GM21723 (cell line): ENCODE results near the gene SLIT3.

Source experiments
- ATAC-seq: cut with Tn5 transposase; IDR thresholded peaks from one replicate; pipeline ENCODE4 v1.9.1; 2021; ENCODE audit warnings: mild to moderate bottlenecking, moderate library complexity; ENCODE audit not compliant: unreplicated experiment

The SLIT3 gene

GRCh38 chr5:168976311-168976970 is 324.5 kb downstream of the SLIT3 start:
- no peak for ATAC-seq

- no peak for ATAC-seq
These were observed 325.6 kb downstream of the SLIT3 start for GRCh38 chr5:168975331-168975730.

GRCh38 chr5:168974082-168974481 is 326.9 kb downstream of the SLIT3 start:
- ATAC-seq = no peak

GRCh38 chr5:168972731-168973130 is 328.2 kb downstream of the SLIT3 start:
- no peak for ATAC-seq

DNA sequence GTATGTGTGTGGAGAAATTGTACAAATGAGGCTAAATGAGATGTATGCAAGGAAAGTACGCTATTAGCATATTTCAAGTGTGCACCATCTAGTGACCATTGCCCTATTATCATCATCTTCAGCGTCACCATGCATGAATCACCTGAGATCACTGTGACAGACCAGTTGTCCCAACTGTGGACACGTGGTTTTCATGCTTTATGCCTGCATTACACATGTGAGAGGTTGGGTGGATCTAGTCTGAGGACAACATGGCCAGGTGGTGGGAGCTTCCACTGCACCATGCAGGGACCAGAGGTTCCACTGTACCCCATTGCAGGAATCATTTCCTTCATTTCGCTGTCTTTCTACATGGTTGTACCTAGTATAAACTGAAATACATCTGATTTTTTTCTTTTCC is 329.8 kb downstream of the SLIT3 start:
- ATAC-seq = no peak

DNA sequence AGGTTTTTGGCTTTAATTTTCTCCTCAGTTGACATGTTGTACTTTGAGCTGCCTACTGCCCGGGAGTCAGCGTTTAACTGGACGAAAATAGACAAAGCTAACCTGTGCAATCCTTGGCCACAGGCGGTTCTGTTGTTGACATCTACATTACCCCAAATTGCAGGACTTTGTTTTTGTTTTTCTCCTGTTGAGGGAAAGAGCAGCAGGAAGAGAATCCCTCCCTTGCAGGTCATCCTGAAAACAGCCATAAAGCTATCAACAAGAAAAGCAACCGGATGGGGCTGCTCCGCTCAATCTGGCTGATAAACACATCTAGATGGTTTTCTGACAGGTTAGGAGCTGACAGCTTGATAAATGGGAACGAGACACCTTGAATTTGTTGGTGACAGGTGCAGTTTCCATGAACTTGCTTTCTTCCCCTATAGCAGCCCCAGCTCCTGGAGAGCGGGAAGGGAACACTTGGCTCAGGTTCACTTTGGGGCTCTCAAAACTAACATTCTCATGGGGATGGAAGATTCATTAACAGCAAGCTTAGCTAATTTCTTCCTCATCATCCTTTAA is 331.5 kb downstream of the SLIT3 start:
- no peak for ATAC-seq

- no peak for ATAC-seq
These were observed 332.9 kb downstream of the SLIT3 start for GRCh38 chr5:168967882-168968620.

DNA sequence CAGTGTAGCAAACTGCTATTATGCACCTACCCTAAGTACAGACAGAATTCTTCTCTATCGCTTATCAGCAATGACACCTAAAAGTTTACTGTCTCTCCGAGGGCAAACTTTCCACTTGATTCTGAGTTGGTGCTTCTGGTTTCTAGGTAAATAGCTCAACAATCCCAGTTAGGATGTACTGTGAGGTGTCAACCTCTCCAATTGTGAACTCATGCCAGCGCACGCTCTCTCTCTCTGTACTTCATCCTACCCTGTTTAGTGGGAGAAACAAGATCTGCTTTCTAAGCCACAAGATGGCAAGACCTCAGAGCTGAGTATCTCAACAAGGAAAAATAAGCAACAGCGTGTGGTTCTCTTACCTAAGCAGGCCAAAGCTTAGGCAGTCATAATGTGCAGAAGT is 335.3 kb downstream of the SLIT3 start:
- ATAC-seq = no peak

- no peak for ATAC-seq
These were observed 336.8 kb downstream of the SLIT3 start for GRCh38 chr5:168964182-168964581.

DNA sequence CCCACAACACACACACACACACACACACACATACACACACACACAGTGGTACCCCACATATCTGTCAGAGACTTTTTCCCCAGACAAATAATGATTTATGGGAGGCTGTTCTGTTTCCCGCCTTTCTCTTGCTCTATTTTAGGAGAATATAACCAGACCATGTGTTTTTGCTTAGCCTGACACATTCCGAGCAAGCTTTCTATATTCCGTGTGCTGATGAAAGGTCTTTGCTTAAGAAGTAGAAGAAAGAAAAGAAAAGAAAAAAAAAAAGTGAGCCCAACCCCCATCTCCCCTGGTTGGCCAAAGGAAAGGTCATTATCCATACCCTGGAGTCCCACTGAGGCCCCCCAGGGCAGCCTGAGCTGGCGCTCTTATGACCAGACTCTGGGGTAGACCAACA is 338.6 kb downstream of the SLIT3 start:
- no peak for ATAC-seq

DNA sequence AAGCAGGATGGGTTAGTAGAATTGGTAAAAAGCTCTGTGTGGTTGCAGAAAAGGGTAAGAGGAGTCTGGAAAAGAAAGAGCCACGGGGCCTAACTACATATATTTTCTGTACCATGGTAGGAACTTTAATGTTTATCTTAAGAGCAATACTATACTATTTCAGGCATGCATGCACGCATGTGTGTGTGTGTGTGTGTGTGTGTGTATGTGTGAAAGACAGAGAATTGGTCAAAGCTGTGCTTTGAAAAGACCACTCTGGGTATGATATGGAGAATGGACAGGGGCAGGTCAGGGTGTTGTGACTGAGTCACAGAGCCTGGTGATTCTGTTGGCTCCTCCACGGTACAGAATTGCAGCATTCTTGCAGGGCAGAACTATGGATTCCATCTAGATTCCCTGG is 339.3 kb downstream of the SLIT3 start:
- no peak for ATAC-seq

- ATAC-seq = no peak
These were observed 340.4 kb downstream of the SLIT3 start for GRCh38 chr5:168960497-168960896.

- ATAC-seq = no peak
These were observed 347.6 kb downstream of the SLIT3 start for GRCh38 chr5:168953351-168953750.

DNA sequence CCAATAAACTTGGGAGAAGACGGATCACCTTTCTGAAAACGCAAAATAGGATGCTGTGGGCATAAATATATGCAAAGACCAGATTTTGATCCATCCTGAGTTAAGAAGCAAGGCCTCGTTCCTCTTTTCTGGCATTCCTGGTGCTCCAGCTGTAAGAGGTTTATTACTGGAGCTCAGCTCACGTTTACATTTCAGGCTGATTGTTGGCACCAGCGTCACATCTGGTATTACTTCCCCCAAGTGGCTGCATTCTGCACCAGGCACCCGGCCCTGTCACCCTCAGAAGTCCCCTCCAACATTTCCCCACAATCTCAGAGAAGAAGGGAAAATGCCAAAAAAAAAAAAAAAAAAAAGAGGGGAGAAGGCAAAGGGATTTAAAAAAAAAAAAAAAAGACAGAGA is 348.7 kb downstream of the SLIT3 start:
- no peak for ATAC-seq

GRCh38 chr5:168951769-168952168 is 349.2 kb downstream of the SLIT3 start:
- no peak for ATAC-seq

GRCh38 chr5:168951356-168951755 is 349.6 kb downstream of the SLIT3 start:
- no peak for ATAC-seq

DNA sequence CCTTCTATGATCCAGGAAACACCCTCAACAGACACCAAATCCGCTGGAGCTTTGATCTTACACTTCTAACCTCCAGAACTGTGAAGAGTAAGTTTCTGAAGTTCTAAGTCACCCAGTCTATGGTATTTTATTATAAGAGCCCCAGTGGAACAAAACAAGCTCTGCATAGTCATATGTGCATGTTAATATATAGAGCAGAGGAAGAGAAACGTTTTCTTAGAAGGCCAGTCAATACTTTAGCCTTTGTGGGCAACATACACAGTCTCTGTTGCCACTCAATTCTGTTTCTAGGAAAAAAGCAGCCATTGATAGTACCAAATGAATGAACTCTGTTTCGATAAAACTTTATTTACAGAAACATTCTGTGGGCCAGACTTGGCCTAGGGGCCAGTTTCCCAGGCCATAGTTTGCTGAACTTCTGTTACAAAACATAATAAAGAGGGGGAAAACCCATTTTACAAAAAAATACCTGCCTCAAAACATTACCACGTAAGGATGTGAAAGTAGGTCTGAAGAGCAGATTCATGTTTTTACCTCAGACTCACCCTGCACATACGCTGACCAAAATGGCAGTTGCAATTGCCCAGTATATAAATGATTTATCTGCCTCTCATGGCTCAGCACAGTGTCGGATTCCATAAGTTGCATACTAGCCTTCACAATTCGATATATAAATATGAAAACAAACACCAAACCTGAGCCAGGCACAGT is 350.5 kb downstream of the SLIT3 start:
- ATAC-seq = no peak

- no peak for ATAC-seq
These were observed 352.2 kb downstream of the SLIT3 start for GRCh38 chr5:168948746-168949145.

- ATAC-seq = peak; percentile 73
These were observed 353.6 kb downstream of the SLIT3 start for GRCh38 chr5:168947212-168947868.

- ATAC-seq = no peak
These were observed 354.6 kb downstream of the SLIT3 start for GRCh38 chr5:168946363-168946762.

DNA sequence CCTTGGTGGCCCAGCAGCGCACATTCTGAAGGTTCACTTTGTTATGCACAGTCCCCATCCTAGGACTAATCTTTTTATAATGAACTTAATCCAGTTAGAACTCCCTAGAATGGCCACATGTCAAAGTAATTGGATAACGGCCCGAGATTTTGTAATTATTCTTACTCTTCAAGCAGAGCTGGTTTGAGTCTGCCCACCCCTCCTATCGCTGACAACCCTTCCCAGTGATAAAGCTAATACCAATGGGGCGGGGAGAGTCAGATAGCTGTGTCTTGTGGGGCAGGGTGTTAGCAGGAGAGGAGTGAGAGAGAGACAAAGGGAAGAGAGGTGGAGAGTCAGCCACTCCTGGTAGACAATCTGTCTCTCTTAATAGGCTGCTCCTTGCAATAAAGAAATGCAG is 356.9 kb downstream of the SLIT3 start:
- ATAC-seq = no peak
